Activated CD8-positive, alpha-beta memory T cell treated with anti-CD3 and anti-CD28 coated beads for 36 hours (primary cell): Measurements from ENCODE around the gene SAG. TPM values are rescaled to one million over a fixed set of nuclear protein-coding genes. Genes with fewer than 3 reads are reported as not detected.
"Not testable (repeated sequence)": the region's sequence is repeated elsewhere in the genome, so short reads cannot be mapped to it uniquely, and the experiment has no call there.

Experiments
- CTCF ChIA-PET: fragments of 350-600 bp; sonication (Branson Sonifier 250); formaldehyde crosslinking; loops from one replicate; lab custom pipeline; 2021; ENCODE audit warnings: antibody characterized with exemption; lab: Charles Lee
- POLR2A ChIA-PET: fragments of 350-600 bp; sonication (Branson Sonifier 250); formaldehyde crosslinking; loops from one replicate; lab custom pipeline; 2021; ENCODE audit warnings: antibody characterized with exemption; lab: Charles Lee
- total RNA-seq, 2 experiments: library from RNA; stranded (reverse); gene quantifications; one replicate each; pipeline ENCODE4 v1.2.3, GENCODE V29; 2021

The SAG gene
- total RNA-seq, 2 experiments from 2014 or later: 0.15 TPM; not detected in 1

- CTCF ChIA-PET: no interaction called here
These were observed 16.2 kb downstream of the SAG start for GRCh38 chr2:233323851-233324250.

GRCh38 chr2:233325256-233325655 is 17.6 kb downstream of the SAG start:
- ChIA-PET CTCF (interaction anchor here (0.7 kb wide), 1 partner anchor 120 kb away, joined by 3 read pairs; no protein-coding TSS in a partner anchor), POLR2A (no interaction called here)

More at GRCh38 chr2:233323851-233324250, 16.2 kb downstream of the SAG start:
- POLR2A ChIA-PET: no interaction called here

DNA sequence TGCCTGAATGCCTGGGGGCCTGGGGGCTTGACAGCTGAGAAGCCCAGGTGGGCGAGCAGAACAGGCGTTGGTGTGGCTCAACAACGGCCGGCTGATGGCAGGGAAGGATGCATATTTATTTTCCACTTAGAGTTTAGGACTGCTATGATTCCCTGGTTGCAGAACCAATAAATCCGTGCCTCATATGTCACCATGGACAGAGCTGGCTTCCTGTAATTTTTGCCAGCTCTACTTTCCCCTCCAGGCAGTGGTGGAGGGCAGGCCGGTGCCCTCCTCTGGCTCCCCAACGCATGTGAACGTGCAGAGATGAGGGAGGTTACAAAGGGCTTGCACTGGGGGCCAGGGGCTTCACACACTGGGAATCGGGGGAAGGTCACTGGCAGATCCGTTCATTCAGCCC is 18.2 kb downstream of the SAG start:
- ChIA-PET POLR2A (interaction anchor here (0.7 kb wide), 1 partner anchor 234 kb away, joined by 4 read pairs; no protein-coding TSS in a partner anchor), CTCF (interaction anchor here (0.7 kb wide), 1 partner anchor 119 kb away, joined by 3 read pairs; no protein-coding TSS in a partner anchor)

- ChIA-PET POLR2A (interaction anchor here (0.7 kb wide), 1 partner anchor 234 kb away, joined by 4 read pairs; no protein-coding TSS in a partner anchor), CTCF (no interaction called here)
These were observed 18.9 kb downstream of the SAG start for GRCh38 chr2:233326500-233326899.

- CTCF ChIA-PET: no interaction called here
These were observed 21.3 kb downstream of the SAG start for GRCh38 chr2:233328922-233329321.

GRCh38 chr2:233329489-233330135 is 22.0 kb downstream of the SAG start:
- ChIA-PET CTCF (interaction anchor here (1.0 kb wide), 1 partner anchor 12 kb away, joined by 3 read pairs; no protein-coding TSS in a partner anchor), POLR2A (no interaction called here)

More at GRCh38 chr2:233328922-233329321, 21.3 kb downstream of the SAG start:
- POLR2A ChIA-PET: interaction anchor here (1.1 kb wide), 1 partner anchor 9 kb away, joined by 3 read pairs; no protein-coding TSS in a partner anchor

DNA sequence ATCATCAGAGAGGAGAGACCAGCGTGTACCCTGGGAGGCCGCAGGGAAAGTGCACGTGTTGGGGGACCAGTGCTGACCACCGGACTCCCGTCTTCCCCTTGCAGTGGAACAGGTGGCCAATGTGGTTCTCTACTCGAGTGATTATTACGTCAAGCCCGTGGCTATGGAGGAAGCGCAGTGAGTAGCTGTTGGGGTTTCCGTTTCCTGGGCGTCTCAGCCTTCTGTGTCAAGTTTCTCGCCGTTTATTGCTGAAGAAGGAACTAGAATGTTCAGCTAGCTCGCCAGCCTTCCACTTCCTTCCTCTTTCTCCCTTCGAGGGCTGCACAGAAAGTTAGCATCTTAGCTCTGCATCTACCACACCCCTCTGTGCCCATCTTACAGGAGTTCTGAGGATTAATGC is 23.9 kb downstream of the SAG start:
- CTCF ChIA-PET: interaction anchor here (0.7 to 1.3 kb wide), 4 partner anchors 13 to 112 kb away, joined by 3 to 5 read pairs (median 4); no protein-coding TSS in a partner anchor
- POLR2A ChIA-PET: no interaction called here

DNA sequence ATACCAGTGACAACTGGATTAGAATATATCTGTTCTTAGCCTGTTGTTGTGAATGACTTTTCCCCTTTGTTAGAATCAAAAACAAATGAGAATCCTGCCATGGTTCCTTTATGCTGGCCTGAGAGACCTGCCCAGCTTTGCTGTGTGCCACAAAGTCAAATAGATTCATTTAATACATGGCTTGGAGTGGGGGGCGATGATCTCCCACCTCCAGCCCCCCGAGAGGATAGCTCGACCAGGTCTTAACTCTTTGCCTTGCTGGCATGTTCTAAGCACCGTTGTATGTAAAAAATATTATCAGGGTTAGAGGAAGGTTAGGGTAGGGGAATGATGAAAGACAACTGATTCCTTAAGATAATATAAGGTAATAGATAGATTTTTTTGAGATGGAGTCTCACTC is 24.5 kb downstream of the SAG start:
- POLR2A ChIA-PET: no interaction called here
- CTCF ChIA-PET: interaction anchor here (0.6 to 1.3 kb wide), 4 partner anchors 13 to 132 kb away, joined by 3 to 5 read pairs (median 4); no protein-coding TSS in a partner anchor

GRCh38 chr2:233334915-233335314 is 27.3 kb downstream of the SAG start:
- ChIA-PET CTCF (no interaction called here), POLR2A (no interaction called here)

GRCh38 chr2:233336091-233336490 is 28.5 kb downstream of the SAG start:
- CTCF ChIA-PET, POLR2A ChIA-PET: not testable (repeated sequence)

DNA sequence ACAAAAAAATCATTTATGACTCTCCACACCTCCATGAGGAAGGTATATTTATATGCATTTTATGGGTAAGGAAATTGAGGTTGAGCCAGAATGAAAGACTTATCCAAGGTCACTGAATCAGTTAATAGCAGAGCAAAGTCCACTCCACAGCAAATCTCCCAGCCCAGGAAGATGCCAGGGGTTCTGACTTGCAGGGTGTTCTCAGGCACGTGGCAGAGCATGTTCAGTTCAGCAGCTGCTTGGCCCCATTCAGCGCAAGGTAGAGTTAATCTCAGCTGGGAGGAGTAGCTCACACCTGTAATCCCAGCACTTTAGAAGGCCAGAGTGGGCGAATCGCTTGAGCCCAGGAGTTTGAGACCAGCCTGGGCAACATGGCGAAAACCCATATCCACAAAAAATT is 28.9 kb downstream of the SAG start:
- POLR2A ChIA-PET: no interaction called here
- CTCF ChIA-PET: no interaction called here

GRCh38 chr2:233338046-233338445 is 30.4 kb downstream of the SAG start:
- ChIA-PET CTCF (interaction anchor here (1.0 kb wide), 1 partner anchor 16 kb away, joined by 4 read pairs; the partner anchor contains the start of gene DGKD), POLR2A (no interaction called here)

DNA sequence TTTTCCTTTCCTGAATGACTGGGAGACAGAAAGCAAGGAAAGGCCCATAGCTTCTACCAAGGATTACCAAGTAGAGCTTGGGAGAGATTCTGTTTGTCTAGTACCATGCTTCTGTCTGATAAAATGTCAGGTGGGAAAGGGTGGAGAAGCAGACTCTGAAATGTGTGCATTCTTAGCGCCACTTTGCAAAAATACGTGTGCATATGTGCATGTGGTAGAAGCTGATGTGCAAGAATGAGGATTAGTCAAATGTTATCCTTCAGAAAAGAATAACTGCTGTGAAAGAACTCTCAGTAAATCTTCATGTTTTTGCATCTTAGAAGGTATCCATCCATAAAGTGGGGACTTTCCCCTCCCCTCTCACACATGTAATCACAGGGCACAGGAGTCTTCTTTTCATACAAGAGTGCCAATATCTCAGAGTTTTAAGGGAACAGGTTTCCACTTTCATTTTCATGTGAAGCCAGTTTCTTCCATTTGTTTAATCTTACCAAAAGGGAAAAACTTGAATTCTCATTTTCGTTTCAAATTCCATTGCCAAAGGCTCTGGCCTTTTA is 31.3 kb downstream of the SAG start:
- CTCF ChIA-PET: no interaction called here

GRCh38 chr2:233339427-233339826 is 31.8 kb downstream of the SAG start:
- POLR2A ChIA-PET: no interaction called here
- CTCF ChIA-PET: no interaction called here

More for the DNA sequence above, 31.3 kb downstream of the SAG start:
- POLR2A ChIA-PET: no interaction called here

DNA sequence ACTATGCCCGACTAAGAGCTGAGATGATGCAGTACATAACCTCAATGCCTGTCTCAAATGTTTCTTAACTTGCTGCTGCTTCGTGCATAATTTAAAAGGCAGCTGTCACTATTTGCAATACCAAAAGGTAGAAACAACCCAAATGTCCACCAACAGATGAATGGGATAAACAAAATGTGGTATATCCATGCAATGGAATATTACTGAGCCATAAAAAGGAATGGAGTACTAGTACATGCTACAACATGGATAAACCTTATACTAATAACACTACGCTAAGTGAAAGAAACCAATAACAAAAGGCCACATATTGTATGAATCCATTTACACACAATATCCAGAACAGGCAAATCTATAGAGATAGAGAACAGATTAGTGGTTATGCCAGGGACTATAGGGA is 33.7 kb downstream of the SAG start:
- CTCF ChIA-PET: interaction anchor here (0.6 kb wide), 1 partner anchor 11 kb away, joined by 3 read pairs; no protein-coding TSS in a partner anchor
- POLR2A ChIA-PET: no interaction called here

- ChIA-PET POLR2A (no interaction called here), CTCF (interaction anchor here (0.9 kb wide), 1 partner anchor 62 kb away, joined by 5 read pairs; no protein-coding TSS in a partner anchor)
These were observed 34.7 kb downstream of the SAG start for GRCh38 chr2:233342301-233342700.

DNA sequence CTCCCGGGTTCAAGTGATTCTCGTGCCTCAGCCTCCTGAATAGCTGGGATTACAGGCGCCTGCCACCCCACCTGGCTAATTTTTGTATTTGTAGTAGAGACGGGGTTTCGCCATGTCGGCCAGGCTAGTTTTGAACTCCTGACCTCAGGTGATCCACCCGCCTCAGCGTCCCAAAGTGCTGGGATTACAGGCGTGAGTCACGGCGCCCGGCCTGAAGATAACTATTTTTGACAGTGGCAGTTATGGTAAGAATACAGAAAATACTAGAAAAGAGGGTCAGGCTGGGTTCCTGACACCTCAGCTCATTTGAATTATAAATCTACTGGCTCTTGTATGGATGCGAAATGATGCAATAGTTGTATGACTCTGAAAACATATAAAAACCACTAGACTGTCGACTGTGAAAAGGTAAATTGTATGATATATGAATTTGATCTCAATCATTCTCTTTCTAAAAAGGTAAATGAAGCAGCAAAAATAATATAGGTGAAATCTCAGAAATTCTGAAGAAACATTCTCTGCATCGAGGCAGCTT is 35.6 kb downstream of the SAG start:
- CTCF ChIA-PET: no interaction called here
- POLR2A ChIA-PET: interaction anchor here (0.6 kb wide), 2 partner anchors 198 to 200 kb away, joined by 4 to 8 read pairs; no protein-coding TSS in a partner anchor

GRCh38 chr2:233346376-233346775 is 38.8 kb downstream of the SAG start:
- ChIA-PET CTCF (no interaction called here), POLR2A (no interaction called here)

- POLR2A ChIA-PET: no interaction called here
- CTCF ChIA-PET: no interaction called here
These were observed 39.3 kb downstream of the SAG start for GRCh38 chr2:233346930-233347329.
